HepG2 (cell line): Measurements from ENCODE around the gene TNFAIP1. TPM values are rescaled to one million over a fixed set of nuclear protein-coding genes. Genes with fewer than 3 reads are reported as not detected.

ENCODE experiments used
- ATAC-seq: fragments of 200-7000 bp; cut with Tn5 transposase; 3 replicates; pipeline ENCODE4 v1.9.1; 2020; ENCODE audit warnings: mild to moderate bottlenecking, moderate library complexity
- BruUV-seq: library from RNA; stranded (reverse); fragments of 400-500 nt; replicated peaks from 2 replicates; lab custom pipeline; 2021; lab: Mats Ljungman, UMichigan
- CTCF ChIA-PET: fragments of 300-600 bp; formaldehyde crosslinking; extraction: SDS; loops from one replicate; lab custom pipeline; 2021; ENCODE audit warnings: low total read pairs, inconsistent platforms, low intra/inter-chr PET ratio; lab: Yijun Ruan, JAX
- POLR2A ChIA-PET: fragments of 350-600 bp; sonication (Branson Sonifier 250); formaldehyde crosslinking; loops from one replicate; lab custom pipeline; 2020; ENCODE audit warnings: antibody characterized with exemption, inconsistent platforms; lab: Yijun Ruan, JAX
- DNase-seq: peaks from one replicate; pipeline ENCODE4 v3.0.0-alpha.2; 2015; ENCODE audit warnings: low spot score
- FAIRE-seq: peaks from 3 replicates; lab custom pipeline; 2011; peaks lifted over from hg19 to GRCh38; lab: Jason Lieb, UNC
- H2AFZ ChIP-seq: one replicate; pipeline ENCODE4 v1.6.1; 2011; ENCODE audit warnings: low read length, inconsistent platforms
- H3K27ac ChIP-seq: fragments of 300-600 bp; 3 replicates; pipeline ENCODE4 v1.8.0; 2011; ENCODE audit warnings: mixed run types, mild to moderate bottlenecking, mixed read lengths, low read length, inconsistent platforms; ENCODE audit not compliant: insufficient read depth; ENCODE audit errors: extremely low read length
- H3K27me3 ChIP-seq, 2 experiments: fragments of 200-600 bp in 1 of 2; 2 replicates in 1 of 2; 3 replicates in 1 of 2; pipeline versions ENCODE4 v1.6.0 to v1.8.0; 2011; ENCODE audit warnings: low read length in 2 of 2, mild to moderate bottlenecking in 2 of 2, moderate library complexity in 2 of 2, inconsistent platforms in 1 of 2; ENCODE audit not compliant: insufficient read depth in 2 of 2, control insufficient read depth in 1 of 2
- H3K36me3 ChIP-seq, 2 experiments: fragments of 200-600 bp in 1 of 2; replicated peaks in 1 of 2; 2 replicates in 1 of 2; 3 replicates in 1 of 2; pipeline versions ENCODE4 v1.5.1 to v1.8.0; 2011; ENCODE audit warnings: low read length in 2 of 2, inconsistent platforms in 1 of 2; ENCODE audit not compliant: insufficient read depth in 2 of 2, control insufficient read depth in 1 of 2
- H3K4me1 ChIP-seq: 2 replicates; pipeline ENCODE4 v1.5.1; 2012; ENCODE audit warnings: low read length, inconsistent platforms; ENCODE audit not compliant: insufficient read depth
- H3K4me2 ChIP-seq: 2 replicates; pipeline ENCODE4 v1.6.0; 2011; ENCODE audit warnings: low read depth, low read length, inconsistent platforms
- H3K4me3 ChIP-seq, 3 experiments: fragments of 200-600 bp in 1 of 3; sonication (generic), shearing (Covaris generic) in 1 of 3; replicated peaks in 1 of 3; 2 replicates each; pipeline ENCODE4 v1.5.1; 2011 to 2016; ENCODE audit warnings: low read length in 3 of 3, inconsistent platforms in 2 of 3, low read depth in 2 of 3, mild to moderate bottlenecking in 2 of 3, control low read depth in 1 of 3, mixed read lengths in 1 of 3; ENCODE audit not compliant: insufficient read depth in 1 of 3
- H3K79me2 ChIP-seq: one replicate; pipeline ENCODE4 v1.6.1; 2011; ENCODE audit warnings: low read length, inconsistent platforms; ENCODE audit not compliant: insufficient read depth
- H3K9ac ChIP-seq: 2 replicates; pipeline ENCODE4 v1.6.0; 2011; ENCODE audit warnings: mild to moderate bottlenecking, low read depth, low read length, inconsistent platforms; ENCODE audit not compliant: insufficient read depth
- H3K9me3 ChIP-seq: 2 replicates; pipeline ENCODE4 v1.5.1; 2012; ENCODE audit warnings: mild to moderate bottlenecking, low read length
- H4K20me1 ChIP-seq: 2 replicates; pipeline ENCODE4 v1.6.0; 2011; ENCODE audit warnings: inconsistent platforms, mild to moderate bottlenecking, low read length, moderate library complexity; ENCODE audit not compliant: insufficient read depth
- ARNT2 ChIP-seq: sonication (generic); formaldehyde crosslinking; IDR thresholded peaks from 2 replicates; pipeline ENCODE4 v1.8.0; 2022; ENCODE audit warnings: mild to moderate bottlenecking, low read depth, missing genetic modification reagents, moderate library complexity
- ATF7 ChIP-seq, 2 experiments: fragments of 450-650 bp in 1 of 2; sonication (generic) in 1 of 2; formaldehyde crosslinking in 1 of 2; IDR thresholded peaks; 2 replicates each; pipeline versions ENCODE4 v1.4.0 to v1.6.1; 2016 to 2020; ENCODE audit warnings: antibody characterized with exemption in 1 of 2, mild to moderate bottlenecking in 1 of 2, missing genetic modification reagents in 1 of 2
- BCL6 ChIP-seq: IDR thresholded peaks from 2 replicates; pipeline ENCODE4 v1.6.1; 2016; ENCODE audit warnings: missing genetic modification reagents, missing compliant biosample characterization
- BHLHE40 ChIP-seq: IDR thresholded peaks from 2 replicates; pipeline ENCODE4 v1.6.1; 2011; ENCODE audit warnings: low read length, improper control_type of control experiment
- CEBPB ChIP-seq: IDR thresholded peaks from 2 replicates; pipeline ENCODE4 v1.6.1; 2011; ENCODE audit warnings: low read depth, low read length, improper control_type of control experiment, borderline replicate concordance
- CEBPG ChIP-seq: IDR thresholded peaks from 2 replicates; pipeline ENCODE4 v1.6.1; 2016
- FOSL2 ChIP-seq: sonication (generic); formaldehyde crosslinking; IDR thresholded peaks from 2 replicates; pipeline ENCODE4 v1.4.0; 2020; ENCODE audit warnings: missing genetic modification reagents
- GFI1 ChIP-seq: sonication (generic); formaldehyde crosslinking; IDR thresholded peaks from 2 replicates; pipeline ENCODE4 v1.5.0; 2020; ENCODE audit warnings: missing genetic modification reagents, mild to moderate bottlenecking, borderline replicate concordance
- HDAC2 ChIP-seq: sonication (generic); formaldehyde crosslinking; IDR thresholded peaks from 2 replicates; pipeline ENCODE4 v1.4.0; 2020; ENCODE audit warnings: missing genetic modification reagents
- HIVEP1 ChIP-seq: sonication (generic); formaldehyde crosslinking; IDR thresholded peaks from 2 replicates; pipeline ENCODE4 v1.4.0; 2020; ENCODE audit warnings: mild to moderate bottlenecking, missing genetic modification reagents
- HOXA3 ChIP-seq: sonication (generic); formaldehyde crosslinking; IDR thresholded peaks from 2 replicates; pipeline ENCODE4 v1.5.0; 2020; ENCODE audit warnings: missing genetic modification reagents
- NCOA2 ChIP-seq: sonication (generic); formaldehyde crosslinking; IDR thresholded peaks from 2 replicates; pipeline ENCODE4 v1.8.0; 2022; ENCODE audit warnings: inconsistent platforms
- NFKBIZ ChIP-seq: IDR thresholded peaks from 2 replicates; pipeline ENCODE4 v1.6.1; 2018; ENCODE audit warnings: missing genetic modification reagents, missing compliant biosample characterization
- RFXANK ChIP-seq: IDR thresholded peaks from 2 replicates; pipeline ENCODE4 v1.6.1; 2016
- SOX13 ChIP-seq, 3 experiments: fragments of 450-650 bp in 1 of 3; sonication (generic) in 1 of 3; formaldehyde crosslinking in 1 of 3; IDR thresholded peaks in 2 of 3; conservative IDR thresholded peaks in 1 of 3; 2 replicates each; pipeline versions ENCODE4 v1.5.0 to v1.6.1; 2016 to 2020; ENCODE audit warnings: antibody characterized with exemption in 1 of 3, mild to moderate bottlenecking in 1 of 3, missing compliant biosample characterization in 1 of 3, missing genetic modification reagents in 1 of 3, moderate library complexity in 1 of 3
- SOX5 ChIP-seq: IDR thresholded peaks from 2 replicates; pipeline ENCODE4 v1.6.1; 2016; ENCODE audit warnings: borderline replicate concordance
- SOX6 ChIP-seq, 2 experiments: fragments of 450-650 bp in 1 of 2; sonication (generic) in 1 of 2; formaldehyde crosslinking in 1 of 2; IDR thresholded peaks; 2 replicates each; pipeline versions ENCODE4 v1.4.0 to v1.6.1; 2017 to 2020; ENCODE audit warnings: antibody characterized with exemption in 1 of 2, mild to moderate bottlenecking in 1 of 2, missing genetic modification reagents in 1 of 2
- THAP11 ChIP-seq: IDR thresholded peaks from 2 replicates; pipeline ENCODE4 v1.6.1; 2016; ENCODE audit warnings: missing biosample characterization, missing genetic modification reagents
- ZBTB1 ChIP-seq: sonication (generic); formaldehyde crosslinking; IDR thresholded peaks from 2 replicates; pipeline ENCODE4 v1.4.0; 2020; ENCODE audit warnings: missing genetic modification reagents, borderline replicate concordance
- ZBTB21 ChIP-seq: sonication (generic); formaldehyde crosslinking; IDR thresholded peaks from 2 replicates; pipeline ENCODE4 v1.4.0; 2020; ENCODE audit warnings: missing genetic modification reagents
- ZNF160 ChIP-seq: sonication (generic); formaldehyde crosslinking; IDR thresholded peaks from 2 replicates; pipeline ENCODE4 v1.8.0; 2022; ENCODE audit warnings: mild to moderate bottlenecking, inconsistent platforms, missing genetic modification reagents
- ZNF263 ChIP-seq: sonication (generic); formaldehyde crosslinking; IDR thresholded peaks from 2 replicates; pipeline ENCODE4 v1.4.0; 2020; ENCODE audit warnings: missing genetic modification reagents
- ZNF550 ChIP-seq: sonication (generic); formaldehyde crosslinking; IDR thresholded peaks from 2 replicates; pipeline ENCODE4 v1.4.0; 2020; ENCODE audit warnings: mild to moderate bottlenecking, missing genetic modification reagents, borderline replicate concordance
- ZSCAN29 ChIP-seq: sonication (generic); formaldehyde crosslinking; conservative IDR thresholded peaks from 2 replicates; pipeline ENCODE4 v1.4.0; 2020; ENCODE audit warnings: mild to moderate bottlenecking, missing genetic modification reagents
- WGBS: methylation state at CpG from one replicate; pipeline ENCODE4 v1.1.6; 2017; ENCODE audit warnings: low lambda C conversion rate; 5-methylcytosine and 5-hydroxymethylcytosine counted together
- in situ Hi-C: cut with HindIII; loops from 2 replicates; pipeline ENCODE4 v1.10.0; 2017; ENCODE audit warnings: low pct_unique_long_range_greater_than_20kb; ENCODE audit not compliant: extremely low pct_ligation_motif_present
- intact Hi-C: fragments of 100-400 bp; cut with micrococcal nuclease; formaldehyde crosslinking; loops from one replicate; pipeline ENCODE4 v1.10.0; 2022; ENCODE audit not compliant: unreplicated experiment
- polyA plus RNA-seq, 8 experiments: library from polyadenylated mRNA; depleted of rRNA in 3 of 8; stranded (reverse) in 7 of 8; unstranded in 1 of 8; fragments of >200 nt; fragmentation: Illumina TruSeq in 4 of 8; extraction: Trizol in 4 of 8; gene quantifications; 2 replicates each; pipeline versions ENCODE4 v1.2.1 to v1.2.3, GENCODE V29; 2011 to 2016; ENCODE audit warnings: low read depth in 4 of 8, missing spikeins in 1 of 8, mixed read lengths in 1 of 8; ENCODE audit not compliant: insufficient read depth in 1 of 8
- total RNA-seq, 5 experiments: library from RNA; depleted of rRNA; stranded (reverse); fragments of >200 nt; fragmentation: Illumina TruSeq; extraction: Trizol; gene quantifications; 2 replicates each; pipeline ENCODE4 v1.2.3, GENCODE V29; 2016; ENCODE audit warnings: low read depth in 1 of 5
- TF ChIP-seq, protein P1 (sequence below), 2 experiments: fragments of 450-650 bp in 1 of 2; sonication (generic) in 1 of 2; formaldehyde crosslinking; IDR thresholded peaks; 2 replicates each; pipeline versions ENCODE4 v1.5.0 to v1.8.0; 2020 to 2022; ENCODE audit warnings: mild to moderate bottlenecking in 1 of 2, missing genetic modification reagents in 1 of 2

Gene TNFAIP1
- total and polyA plus RNA-seq, 2 of the 13 experiments (the other 11 are each of a cell fraction or from before 2014, with no cell fraction given), result 17.5 to 40.6 TPM

DNA sequence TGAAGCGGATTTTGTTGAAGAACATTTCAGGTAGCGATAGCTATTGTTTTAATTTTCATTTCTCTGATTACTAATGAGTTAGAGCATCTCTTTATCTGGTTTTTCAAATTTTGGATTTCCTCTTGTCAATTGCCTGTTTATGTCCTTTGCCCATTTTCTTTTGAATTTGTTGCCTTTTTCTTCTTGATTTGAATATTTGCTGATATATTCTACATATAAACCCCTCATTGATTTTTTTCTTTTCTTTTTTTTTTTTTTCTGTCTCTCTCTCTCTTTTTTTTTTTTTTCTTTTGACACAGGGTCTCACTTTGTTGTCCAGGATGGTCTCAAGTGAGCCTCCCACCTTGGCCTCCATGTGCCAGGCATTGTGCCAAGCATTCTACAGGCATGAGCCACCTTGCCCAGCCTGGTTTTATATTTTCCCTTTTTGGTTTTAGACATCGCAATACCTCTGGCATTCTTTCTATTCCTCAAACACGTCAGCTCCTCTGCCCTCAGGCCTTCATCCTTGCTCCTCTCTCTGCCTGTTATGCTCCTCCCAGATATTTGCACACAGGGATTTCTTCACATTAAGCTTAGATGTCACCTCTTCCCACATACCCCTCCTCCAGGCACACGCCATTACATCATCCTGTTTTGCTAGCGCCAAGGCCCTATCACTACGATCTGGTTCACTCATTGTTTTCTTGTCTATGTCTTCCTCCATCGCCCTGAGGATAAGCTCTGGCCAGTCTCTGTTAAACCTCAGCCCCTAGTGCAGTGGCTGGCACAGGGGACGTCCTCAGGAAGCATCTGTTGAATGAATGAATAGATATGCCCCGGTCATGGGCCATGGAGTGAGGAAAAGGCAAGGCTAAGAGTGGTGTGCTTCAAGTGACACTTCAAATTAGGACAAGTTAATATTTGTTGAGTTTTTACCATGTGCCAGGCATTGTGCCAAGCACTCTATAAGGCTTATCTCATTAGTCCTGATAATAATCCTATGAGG is 44.5 kb downstream of the TNFAIP1 start:
- Histone ChIP-seq H3K9me3 (no peaks in the 10 kb centered on the region), H3K4me2 (peak overlapping the region; percentile 51), H4K20me1 (no peaks in the 10 kb centered on the region), H3K4me1 (peaks cover 26% of the 10 kb centered on the region), H3K27ac (no peak overlapping the region), H3K27me3 (no peaks in the 10 kb centered on the region), H3K4me3 (no peak overlapping the region), H2AFZ (no peak overlapping the region), H3K79me2 (no peaks in the 10 kb centered on the region), H3K9ac (no peak overlapping the region), H3K36me3 (no peaks in the 10 kb centered on the region)
- ChIA-PET CTCF (no interaction called here), POLR2A (interaction anchor here (0.8 to 5.7 kb wide), 9 partner anchors 10 to 147 kb away, joined by 3 to 107 read pairs (median 8); partner anchors contain the start of genes POLDIP2, SARM1, TNFAIP1 and VTN)
- no TSS peak for BruUV-seq
- FAIRE-seq (peak; percentile 77), DNase-seq (peak; percentile 77), ATAC-seq (peak; percentile 67)
- 23% methylated on average over 10 of the region's 10 CpGs for WGBS
- intact Hi-C loops, result no loop called here
- in situ Hi-C loops, result no loop called here
- TF ChIP-seq HDAC2, result peak; percentile 46; the same call in 1 of the 2 replicates
- peak; percentile 79 for TF ChIP-seq ATF7 (IDR thresholded peaks at IDR 0.05)
- no peak for TF ChIP-seq ATF7 (CRISPR knock-in tag; IDR thresholded peaks at IDR 0.05)
- no peak for TF ChIP-seq ZNF160 (CRISPR knock-in tag)
- TF ChIP-seq ZNF263 (CRISPR knock-in tag), result peak; percentile 48; the same call in 1 of the 2 replicates
- TF ChIP-seq ZBTB1, result no peak
- no peak for TF ChIP-seq RFXANK (CRISPR knock-in tag)
- 0 out of 2 replicates have a peak, but pooled peaks have one; percentile 23 for TF ChIP-seq NFKBIZ (CRISPR knock-in tag)
- TF ChIP-seq, protein P1, sequence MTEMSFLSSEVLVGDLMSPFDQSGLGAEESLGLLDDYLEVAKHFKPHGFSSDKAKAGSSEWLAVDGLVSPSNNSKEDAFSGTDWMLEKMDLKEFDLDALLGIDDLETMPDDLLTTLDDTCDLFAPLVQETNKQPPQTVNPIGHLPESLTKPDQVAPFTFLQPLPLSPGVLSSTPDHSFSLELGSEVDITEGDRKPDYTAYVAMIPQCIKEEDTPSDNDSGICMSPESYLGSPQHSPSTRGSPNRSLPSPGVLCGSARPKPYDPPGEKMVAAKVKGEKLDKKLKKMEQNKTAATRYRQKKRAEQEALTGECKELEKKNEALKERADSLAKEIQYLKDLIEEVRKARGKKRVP (CRISPR knock-in tag; IDR thresholded peaks at IDR 0.05), result peak in 1 of 2 experiments; percentile 96; a peak in 2 of 4 replicates
- no peak for TF ChIP-seq ZNF550 (CRISPR knock-in tag)
- TF ChIP-seq ZBTB21 (CRISPR knock-in tag), result 0 out of 2 replicates have a peak, but pooled peaks have one; percentile 32
- peak; percentile 85 for TF ChIP-seq CEBPG (CRISPR knock-in tag)
- peak; percentile 32; the same call in 1 of the 2 replicates for TF ChIP-seq THAP11 (CRISPR knock-in tag)
- peak; percentile 35; the same call in 1 of the 2 replicates for TF ChIP-seq HOXA3 (CRISPR knock-in tag)
- peak; percentile 85 for TF ChIP-seq CEBPB
- no peak for TF ChIP-seq ZSCAN29 (CRISPR knock-in tag)
- TF ChIP-seq FOSL2 (CRISPR knock-in tag), result peak; percentile 41; the same call in 1 of the 2 replicates
- TF ChIP-seq SOX13 (IDR thresholded peaks at IDR 0.05), result no peak
- TF ChIP-seq SOX13 (CRISPR knock-in tag; conservative IDR thresholded peaks at IDR 0.05 in 1 of 2, IDR thresholded peaks at IDR 0.05 in 1 of 2), result peak in 1 of 2 experiments; percentile 71; a peak in 2 of 4 replicates
- TF ChIP-seq BCL6 (CRISPR knock-in tag), result no peak
- peak; percentile 42; the same call in 1 of the 2 replicates for TF ChIP-seq NCOA2 (CRISPR knock-in tag)
- TF ChIP-seq HIVEP1, result no peak
- TF ChIP-seq GFI1, result peak; percentile 91
- TF ChIP-seq BHLHE40, result peak; percentile 62
- peak; percentile 42; the same call in 1 of the 2 replicates for TF ChIP-seq SOX5 (CRISPR knock-in tag)
- TF ChIP-seq ARNT2 (CRISPR knock-in tag), result no peak
- TF ChIP-seq SOX6 (IDR thresholded peaks at IDR 0.05), result no peak
- peak; percentile 76 for TF ChIP-seq SOX6 (CRISPR knock-in tag; IDR thresholded peaks at IDR 0.05)
